CD14-positive monocyte (primary cell): ENCODE results near the gene STX8. TPM values are rescaled to one million over a fixed set of nuclear protein-coding genes. Genes with fewer than 3 reads are reported as not detected.

Source experiments
- DNase-seq, 3 donors: peaks; one replicate each; pipeline ENCODE4 v3.0.0-alpha.2; 2011 to 2022
- H2AFZ ChIP-seq: 2 replicates; pipeline ENCODE4 v1.6.0; 2012; ENCODE audit warnings: mild to moderate bottlenecking, low read depth, low read length, inconsistent platforms; ENCODE audit not compliant: insufficient read depth, poor library complexity, severe bottlenecking
- H3K27ac ChIP-seq, 2 donors: 1 replicate in 1 of 2; 2 replicates in 1 of 2; pipeline ENCODE4 v1.5.1; 2012 to 2013; ENCODE audit warnings: low read length in 2 of 2, control low read depth in 1 of 2, inconsistent platforms in 1 of 2, low read depth in 1 of 2, mild to moderate bottlenecking in 1 of 2
- H3K27me3 ChIP-seq, 2 donors: one replicate each; pipeline versions ENCODE4 v1.6.0 to v1.6.1; 2011 to 2013; ENCODE audit warnings: low read length in 2 of 2; ENCODE audit not compliant: control insufficient read depth in 2 of 2, insufficient read depth in 2 of 2
- H3K36me3 ChIP-seq, 2 donors: replicated peaks in 1 of 2; 1 replicate in 1 of 2; 2 replicates in 1 of 2; pipeline versions ENCODE4 v1.5.1 to v1.6.1; 2012 to 2013; ENCODE audit warnings: low read length in 2 of 2, control low read depth in 1 of 2, inconsistent platforms in 1 of 2, mild to moderate bottlenecking in 1 of 2; ENCODE audit not compliant: insufficient read depth in 2 of 2, control insufficient read depth in 1 of 2
- H3K4me1 ChIP-seq, 2 donors: 1 replicate in 1 of 2; 2 replicates in 1 of 2; pipeline versions ENCODE4 v1.5.1 to v1.6.1; 2012 to 2013; ENCODE audit warnings: low read length in 2 of 2, control low read depth in 1 of 2, inconsistent platforms in 1 of 2, mild to moderate bottlenecking in 1 of 2, moderate library complexity in 1 of 2; ENCODE audit not compliant: insufficient read depth in 2 of 2, control insufficient read depth in 1 of 2
- H3K4me2 ChIP-seq: replicated peaks from 2 replicates; pipeline ENCODE3; 2012; ENCODE audit warnings: low read length, moderate library complexity, mild to moderate bottlenecking; ENCODE audit not compliant: poor library complexity, severe bottlenecking; ENCODE audit errors: extremely low read depth
- H3K4me3 ChIP-seq, 3 experiments: fragments of 200-600 bp in 1 of 3; sonication (generic) in 1 of 3; replicated peaks in 1 of 3; 1 replicate in 2 of 3; 2 replicates in 1 of 3; pipeline ENCODE4 v1.5.1; 2011 to 2013; ENCODE audit warnings: low read length in 3 of 3, mild to moderate bottlenecking in 3 of 3, control low read depth in 2 of 3, low read depth in 2 of 3, inconsistent platforms in 1 of 3, moderate library complexity in 1 of 3
- H3K79me2 ChIP-seq: 2 replicates; pipeline ENCODE4 v1.6.0; 2012; ENCODE audit warnings: mild to moderate bottlenecking, control low read depth, inconsistent platforms, low read length, moderate library complexity; ENCODE audit not compliant: insufficient read depth
- H3K9ac ChIP-seq: 2 replicates; pipeline ENCODE4 v1.6.0; 2017; ENCODE audit warnings: low read length, mild to moderate bottlenecking; ENCODE audit not compliant: insufficient read depth, poor library complexity, severe bottlenecking
- H3K9me3 ChIP-seq, 2 donors: replicated peaks in 1 of 2; 1 replicate in 1 of 2; 2 replicates in 1 of 2; pipeline versions ENCODE4 v1.5.1 to v1.6.1; 2012 to 2013; ENCODE audit warnings: low read length in 2 of 2, control low read depth in 1 of 2; ENCODE audit not compliant: control insufficient read depth in 1 of 2, insufficient read depth in 1 of 2
- H4K20me1 ChIP-seq: 2 replicates; pipeline ENCODE4 v1.6.0; 2012; ENCODE audit warnings: mild to moderate bottlenecking, low read length, control low read depth, moderate library complexity; ENCODE audit not compliant: insufficient read depth
- H3K27ac Mint-ChIP-seq, 7 donors: one replicate each; pipeline ENCODE4 v1.8.0; 2020; ENCODE audit warnings: mild to moderate bottlenecking in 7 of 7, mixed read lengths in 7 of 7, moderate library complexity in 6 of 7, inconsistent platforms in 2 of 7
- H3K27me3 Mint-ChIP-seq, 3 donors: one replicate each; pipeline ENCODE4 v1.8.0; 2021 to 2022; ENCODE audit warnings: low read depth in 3 of 3, mild to moderate bottlenecking in 3 of 3, mixed read lengths in 3 of 3, moderate library complexity in 3 of 3, inconsistent platforms in 1 of 3
- H3K36me3 Mint-ChIP-seq, 2 donors: one replicate each; pipeline ENCODE4 v1.8.0; 2020; ENCODE audit warnings: mixed read lengths in 2 of 2, inconsistent platforms in 1 of 2, mild to moderate bottlenecking in 1 of 2
- H3K4me1 Mint-ChIP-seq: one replicate; pipeline ENCODE4 v1.8.0; 2020; ENCODE audit warnings: mild to moderate bottlenecking, mixed read lengths
- H3K4me3 Mint-ChIP-seq, 2 donors: one replicate each; pipeline ENCODE4 v1.8.0; 2020; ENCODE audit warnings: mild to moderate bottlenecking in 2 of 2, mixed read lengths in 2 of 2, moderate library complexity in 1 of 2
- H3K9me3 Mint-ChIP-seq, 7 donors: one replicate each; pipeline ENCODE4 v1.8.0; 2020 to 2022; ENCODE audit warnings: mixed read lengths in 7 of 7, mild to moderate bottlenecking in 6 of 7, moderate library complexity in 6 of 7, inconsistent platforms in 2 of 7
- WGBS: methylation state at CpG from one replicate; pipeline ENCODE4 v1.1.5; 2013; ENCODE audit warnings: missing lambda C conversion rate; ENCODE audit not compliant: insufficient coverage; 5-methylcytosine and 5-hydroxymethylcytosine counted together
- intact Hi-C, 2 donors: fragments of 100-400 bp; cut with micrococcal nuclease; formaldehyde crosslinking; loops; one replicate each; pipeline versions ENCODE4 v1.15.0 to v1.15.1; 2023
- polyA plus RNA-seq, 3 donors: library from polyadenylated mRNA; depleted of rRNA in 1 of 3; unstranded in 2 of 3; stranded (reverse) in 1 of 3; fragments of 300-500 nt in 2 of 3; fragments of >200 nt in 1 of 3; fragmentation: Illumina TruSeq in 2 of 3; gene quantifications; 1 replicate in 2 of 3; 2 replicates in 1 of 3; pipeline ENCODE4 v1.2.3, GENCODE V29; 2012 to 2021
- TF ChIP-seq, protein P1 (sequence below): fragments of 200-600 bp; IDR thresholded peaks from one replicate; pipeline ENCODE4 v1.8.0; 2022; ENCODE audit warnings: antibody characterized with exemption, mild to moderate bottlenecking

Gene STX8
- polyA plus RNA-seq, 3 donors: 44.4 to 170 (median 142) TPM

DNA sequence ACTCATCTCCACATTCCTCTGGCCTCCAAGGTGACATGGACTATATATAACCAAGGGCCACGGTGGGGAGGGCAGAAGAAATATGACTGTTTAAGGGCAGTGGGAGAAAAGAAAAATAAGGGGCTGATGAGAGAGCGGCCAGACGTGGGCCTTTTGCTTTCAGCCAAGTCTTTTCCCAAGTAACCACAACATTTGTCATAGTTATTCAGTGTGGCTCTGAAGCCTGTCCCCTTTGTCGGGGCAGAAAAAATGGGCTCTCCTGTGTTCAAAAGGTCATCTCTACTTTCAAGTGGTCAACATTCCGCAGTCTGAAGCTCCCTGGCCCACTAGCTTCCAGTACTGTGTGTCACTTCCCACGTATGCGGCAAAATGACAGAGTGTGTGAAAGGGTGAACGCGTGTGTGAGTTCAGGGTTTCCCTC lies 308.9 kb downstream of the STX8 start:
- Mint-ChIP-seq H3K27me3 (peaks cover 0 to 2% (median 2%) of the 10 kb centered on the region in 3 donors), H3K9me3 (peaks cover 0 to 8% (median 3%) of the 10 kb centered on the region in 7 donors), H3K4me1 (no peaks in the 10 kb centered on the region), H3K27ac (no peak overlapping the region), H3K36me3 (peaks cover 8 to 12% of the 10 kb centered on the region in 2 donors), H3K4me3 (no peak overlapping the region)
- intact Hi-C loops: no loop called here
- H3K4me3 ChIP-seq: no peak overlapping the region
- no peaks in the 10 kb centered on the region for H3K79me2 ChIP-seq
- H3K27ac ChIP-seq: no peak overlapping the region
- TF ChIP-seq, protein P1, sequence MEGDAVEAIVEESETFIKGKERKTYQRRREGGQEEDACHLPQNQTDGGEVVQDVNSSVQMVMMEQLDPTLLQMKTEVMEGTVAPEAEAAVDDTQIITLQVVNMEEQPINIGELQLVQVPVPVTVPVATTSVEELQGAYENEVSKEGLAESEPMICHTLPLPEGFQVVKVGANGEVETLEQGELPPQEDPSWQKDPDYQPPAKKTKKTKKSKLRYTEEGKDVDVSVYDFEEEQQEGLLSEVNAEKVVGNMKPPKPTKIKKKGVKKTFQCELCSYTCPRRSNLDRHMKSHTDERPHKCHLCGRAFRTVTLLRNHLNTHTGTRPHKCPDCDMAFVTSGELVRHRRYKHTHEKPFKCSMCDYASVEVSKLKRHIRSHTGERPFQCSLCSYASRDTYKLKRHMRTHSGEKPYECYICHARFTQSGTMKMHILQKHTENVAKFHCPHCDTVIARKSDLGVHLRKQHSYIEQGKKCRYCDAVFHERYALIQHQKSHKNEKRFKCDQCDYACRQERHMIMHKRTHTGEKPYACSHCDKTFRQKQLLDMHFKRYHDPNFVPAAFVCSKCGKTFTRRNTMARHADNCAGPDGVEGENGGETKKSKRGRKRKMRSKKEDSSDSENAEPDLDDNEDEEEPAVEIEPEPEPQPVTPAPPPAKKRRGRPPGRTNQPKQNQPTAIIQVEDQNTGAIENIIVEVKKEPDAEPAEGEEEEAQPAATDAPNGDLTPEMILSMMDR: no peak
- DNase-seq: no peak
- no peak overlapping the region for H3K9ac ChIP-seq
- no peaks in the 10 kb centered on the region for H3K4me1 ChIP-seq
- H3K36me3 ChIP-seq: no peaks in the 10 kb centered on the region
- no peaks in the 10 kb centered on the region for H4K20me1 ChIP-seq
- WGBS: 98% methylated on average over 6 of the region's 9 CpGs
- no peak overlapping the region for H2AFZ ChIP-seq
- no peaks in the 10 kb centered on the region for H3K27me3 ChIP-seq
- peaks cover 0 to 4% of the 10 kb centered on the region in 2 donors for H3K9me3 ChIP-seq
- H3K4me2 ChIP-seq: no peak overlapping the region

DNA sequence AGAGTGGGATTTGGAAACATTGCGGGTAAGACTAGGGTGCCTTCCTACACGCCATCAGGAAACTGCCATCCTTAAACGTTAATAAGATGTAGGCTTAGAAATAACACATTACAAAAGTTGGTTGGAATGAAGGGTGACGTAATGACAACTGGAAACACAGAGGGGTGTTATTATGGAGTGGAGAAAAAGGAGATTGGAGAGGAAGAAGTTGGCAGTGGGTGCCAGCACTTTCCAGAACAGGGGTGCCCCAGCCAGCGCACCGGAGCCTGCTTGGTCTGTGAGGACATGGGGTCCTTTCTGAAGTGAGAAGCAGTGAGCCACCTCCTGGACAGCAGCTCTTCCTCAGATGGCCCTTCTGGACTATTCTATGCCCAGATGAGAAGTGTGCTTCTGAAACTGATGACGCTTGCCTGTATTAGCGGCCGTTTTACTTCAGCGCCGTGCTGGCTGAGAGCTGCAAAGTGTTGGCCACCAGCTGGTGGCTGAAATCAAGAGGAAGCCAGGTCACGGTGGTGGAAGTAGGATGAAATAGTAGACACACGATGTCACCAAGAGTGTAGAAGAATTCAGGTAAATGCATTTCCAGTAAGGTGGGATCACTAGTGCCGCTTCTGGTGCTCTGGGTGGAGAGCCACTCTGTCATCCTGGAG lies 309.5 kb downstream of the STX8 start:
- no peak for DNase-seq
- H3K4me1 ChIP-seq: no peaks in the 10 kb centered on the region
- Mint-ChIP-seq H3K4me1 (no peaks in the 10 kb centered on the region), H3K27ac (peak overlapping the region in 1 of 7 donors; percentile 21), H3K36me3 (peaks cover 8 to 12% of the 10 kb centered on the region in 2 donors), H3K9me3 (peaks cover 0 to 8% (median 3%) of the 10 kb centered on the region in 7 donors), H3K27me3 (peaks cover 0 to 2% (median 2%) of the 10 kb centered on the region in 3 donors), H3K4me3 (no peak overlapping the region)
- TF ChIP-seq, protein P1: no peak
- no peak overlapping the region for H3K4me3 ChIP-seq
- no peak overlapping the region for H3K4me2 ChIP-seq
- 94% methylated on average over 10 of the region's 14 CpGs for WGBS
- H3K36me3 ChIP-seq: no peaks in the 10 kb centered on the region
- no peak overlapping the region for H3K27ac ChIP-seq
- H3K27me3 ChIP-seq: no peaks in the 10 kb centered on the region
- no peak overlapping the region for H3K9ac ChIP-seq
- H3K9me3 ChIP-seq: peaks cover 0 to 4% of the 10 kb centered on the region in 2 donors
- H4K20me1 ChIP-seq: no peaks in the 10 kb centered on the region
- no peaks in the 10 kb centered on the region for H3K79me2 ChIP-seq
- H2AFZ ChIP-seq: no peak overlapping the region
- intact Hi-C loops: no loop called here
